Fibroblast of peridontal ligament (primary cell): ENCODE results near the gene PLXNB3.
"Not testable (repeated sequence)": the region's sequence is repeated elsewhere in the genome, so short reads cannot be mapped to it uniquely, and the experiment has no call there.

Source experiments
- DNase-seq: peaks from one replicate; pipeline ENCODE4 v3.0.0-alpha.2; 2010; ENCODE audit errors: extremely low read depth

PLXNB3 gene

GRCh38 chrX:153732401-153732800 lies 31.6 kb upstream of the PLXNB3 start:
- DNase-seq: no peak

DNA sequence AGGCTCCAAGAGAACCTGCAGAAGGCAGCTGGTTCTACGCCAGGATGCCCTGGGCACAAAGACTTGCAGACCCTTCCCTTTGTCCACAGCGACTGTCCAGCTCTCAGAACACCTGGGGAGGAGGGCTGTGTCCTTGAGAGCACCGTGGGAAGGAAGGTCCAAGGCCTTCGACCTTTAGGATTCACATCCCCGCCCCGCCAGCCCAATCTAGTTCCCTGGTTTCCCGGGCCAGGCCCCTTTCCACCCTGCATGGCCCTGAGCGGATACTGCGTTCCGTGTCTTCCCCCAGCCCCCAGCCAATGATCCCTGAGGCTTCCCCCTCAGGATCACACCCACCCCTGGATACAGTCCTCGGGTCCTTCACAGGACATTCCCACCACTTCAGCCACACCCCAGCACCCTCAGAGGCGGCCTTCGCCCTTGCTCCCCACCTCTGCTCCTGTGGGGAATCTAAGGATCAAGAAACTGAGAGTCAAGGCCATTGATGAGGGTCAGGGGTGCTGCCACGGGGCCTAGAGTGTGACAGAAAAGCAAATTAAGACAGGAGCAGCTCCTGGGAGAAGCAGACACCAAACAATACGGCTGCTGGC lies 30.3 kb upstream of the PLXNB3 start:
- no peak for DNase-seq

GRCh38 chrX:153734871-153735270 lies 29.2 kb upstream of the PLXNB3 start:
- DNase-seq: no peak

GRCh38 chrX:153735274-153735673 lies 28.8 kb upstream of the PLXNB3 start:
- DNase-seq: no peak

DNA sequence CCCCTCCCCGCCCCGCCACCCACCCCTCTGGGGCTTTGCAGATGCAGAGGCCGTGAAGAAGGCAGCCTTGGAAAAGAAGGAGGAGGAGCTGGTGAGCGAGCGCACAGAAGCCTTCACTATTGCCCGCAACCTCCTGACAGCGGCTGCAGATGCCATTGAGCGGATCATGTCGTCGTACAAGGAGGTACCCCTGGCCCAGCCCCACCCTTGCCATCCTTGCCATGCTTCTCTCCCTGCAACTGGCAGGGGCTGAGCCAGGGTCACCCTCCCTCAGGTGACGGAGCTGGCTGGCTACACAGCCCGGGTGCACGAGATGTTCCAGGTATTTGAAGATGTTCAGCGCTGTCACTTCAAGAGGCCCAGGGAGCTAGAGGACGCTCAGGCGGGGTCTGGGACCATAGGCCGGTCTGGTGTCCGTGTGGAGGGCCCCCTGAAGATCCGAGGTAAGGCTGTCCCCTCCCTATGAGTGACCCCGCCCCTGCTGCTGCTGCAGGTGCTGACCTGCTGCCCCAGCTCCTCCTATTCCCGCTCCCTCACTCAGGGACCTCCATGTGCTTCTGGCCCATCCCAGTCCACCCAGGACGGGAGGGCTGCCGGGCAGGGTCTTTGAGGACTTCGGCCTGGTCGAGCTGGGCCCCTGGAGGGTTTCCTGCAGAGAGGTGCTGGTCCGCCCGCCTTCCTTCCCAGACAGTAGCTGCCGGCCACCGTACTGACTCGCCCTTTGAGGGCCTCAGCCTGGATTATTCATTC lies 27.8 kb upstream of the PLXNB3 start:
- DNase-seq: no peak

DNA sequence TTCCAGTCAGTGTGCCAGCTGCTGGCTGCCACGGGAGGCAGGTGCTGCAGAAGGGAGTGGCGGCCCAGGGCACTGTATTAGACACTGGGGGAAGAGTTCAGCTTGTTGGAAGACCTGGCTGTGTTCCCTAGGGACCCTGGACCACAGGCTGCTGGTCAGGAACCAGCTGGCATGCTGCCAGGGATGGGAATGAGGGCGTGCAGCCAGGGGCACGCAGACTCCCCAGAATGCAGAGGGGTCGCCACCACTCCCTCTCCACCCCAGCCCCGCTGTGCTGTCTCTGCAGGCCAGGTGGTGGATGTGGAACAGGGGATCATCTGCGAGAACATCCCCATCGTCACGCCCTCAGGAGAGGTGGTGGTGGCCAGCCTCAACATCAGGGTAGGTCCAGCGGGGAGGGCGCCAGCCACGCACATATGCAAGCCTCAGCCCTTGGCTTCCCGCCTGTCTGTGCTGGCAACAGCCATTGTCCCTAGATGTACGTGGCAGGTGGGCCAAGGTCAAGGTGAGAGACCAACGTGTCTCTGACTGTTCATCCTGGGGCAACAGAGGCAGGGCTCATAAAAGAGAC lies 27.1 kb upstream of the PLXNB3 start:
- no peak for DNase-seq

GRCh38 chrX:153738056-153738605 lies 25.9 kb upstream of the PLXNB3 start:
- no peak for DNase-seq

GRCh38 chrX:153739754-153740486 lies 24.1 kb upstream of the PLXNB3 start:
- DNase-seq: no peak

GRCh38 chrX:153740631-153741222 lies 23.3 kb upstream of the PLXNB3 start:
- no peak for DNase-seq

GRCh38 chrX:153741446-153741845 lies 22.6 kb upstream of the PLXNB3 start:
- no peak for DNase-seq

DNA sequence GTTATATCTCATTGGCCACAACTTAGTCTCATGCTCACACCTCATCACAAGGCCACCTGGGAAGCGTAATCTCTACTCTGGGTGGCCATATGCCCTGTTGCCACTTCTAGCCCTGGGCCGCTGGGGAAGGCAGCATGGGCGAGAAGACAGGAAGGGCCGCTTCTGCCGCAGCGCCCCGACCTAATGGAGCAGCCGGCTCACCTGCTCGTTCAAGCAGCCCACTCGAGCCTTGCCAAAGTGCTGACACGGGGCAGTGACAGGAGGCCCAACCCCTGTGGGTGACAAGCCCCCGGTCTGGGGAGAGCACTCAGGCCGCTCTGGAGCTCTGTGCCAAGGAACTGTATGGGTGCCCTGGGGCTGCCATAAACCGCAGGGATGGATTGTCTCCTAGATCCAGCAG lies 21.9 kb upstream of the PLXNB3 start:
- DNase-seq: not testable (repeated sequence)

DNA sequence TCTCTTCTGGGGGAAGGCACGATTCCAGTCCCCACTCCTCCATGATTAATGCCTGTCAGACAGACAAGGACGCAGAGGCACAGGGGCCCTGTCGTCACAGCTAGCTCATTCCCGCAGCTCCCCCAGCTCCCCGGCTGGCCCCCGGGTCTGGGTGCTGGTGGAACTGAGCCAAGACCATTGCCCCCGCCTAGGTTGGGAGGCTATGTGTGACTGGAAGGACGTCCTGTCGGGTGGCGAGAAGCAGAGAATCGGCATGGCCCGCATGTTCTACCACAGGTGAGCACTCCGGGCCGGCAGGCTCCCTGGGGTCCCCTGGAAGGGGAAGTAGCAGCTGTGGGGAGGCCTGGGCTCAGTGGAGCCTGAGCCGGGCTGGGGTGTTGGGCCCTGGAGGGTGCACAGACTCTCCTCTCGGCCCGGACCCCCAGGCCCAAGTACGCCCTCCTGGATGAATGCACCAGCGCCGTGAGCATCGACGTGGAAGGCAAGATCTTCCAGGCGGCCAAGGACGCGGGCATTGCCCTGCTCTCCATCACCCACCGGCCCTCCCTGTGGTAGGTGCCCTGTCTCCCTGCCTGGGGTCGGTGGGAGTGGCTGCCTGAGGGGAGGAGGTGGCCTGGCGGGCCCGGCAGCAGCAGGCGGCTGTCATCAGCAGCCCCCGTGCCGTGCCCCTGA lies 21.1 kb upstream of the PLXNB3 start:
- not testable (repeated sequence) for DNase-seq

GRCh38 chrX:153743468-153744209 lies 20.4 kb upstream of the PLXNB3 start:
- DNase-seq: peak; percentile 24

GRCh38 chrX:153744210-153745066 lies 19.6 kb upstream of the PLXNB3 start:
- DNase-seq: no peak

GRCh38 chrX:153745067-153745433 lies 19.0 kb upstream of the PLXNB3 start:
- DNase-seq: not testable (repeated sequence)

- no peak for DNase-seq
Measured at GRCh38 chrX:153746359-153746758, 17.7 kb upstream of the PLXNB3 start.

- DNase-seq: not testable (repeated sequence)
Measured at GRCh38 chrX:153746991-153747390, 17.1 kb upstream of the PLXNB3 start.

DNA sequence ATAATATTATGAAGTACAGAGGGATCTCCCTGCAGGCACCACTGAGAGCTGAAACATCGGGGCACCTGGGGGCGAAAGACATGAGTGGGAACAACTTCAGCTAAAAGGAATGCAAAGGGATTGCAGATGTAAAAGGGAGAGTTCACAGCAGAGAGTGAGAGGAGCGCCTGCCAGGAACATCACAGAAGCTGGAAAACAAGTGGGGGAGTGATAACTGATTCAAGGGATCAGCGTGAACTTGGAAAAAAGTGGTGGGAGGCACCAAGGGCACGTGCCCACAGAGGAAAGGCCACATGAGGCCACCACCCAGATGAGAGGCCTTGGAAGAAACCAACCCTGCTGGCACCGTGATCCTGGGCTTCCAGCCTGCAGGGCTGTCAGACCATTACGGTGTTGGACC lies 15.0 kb upstream of the PLXNB3 start:
- DNase-seq: not testable (repeated sequence)

DNA sequence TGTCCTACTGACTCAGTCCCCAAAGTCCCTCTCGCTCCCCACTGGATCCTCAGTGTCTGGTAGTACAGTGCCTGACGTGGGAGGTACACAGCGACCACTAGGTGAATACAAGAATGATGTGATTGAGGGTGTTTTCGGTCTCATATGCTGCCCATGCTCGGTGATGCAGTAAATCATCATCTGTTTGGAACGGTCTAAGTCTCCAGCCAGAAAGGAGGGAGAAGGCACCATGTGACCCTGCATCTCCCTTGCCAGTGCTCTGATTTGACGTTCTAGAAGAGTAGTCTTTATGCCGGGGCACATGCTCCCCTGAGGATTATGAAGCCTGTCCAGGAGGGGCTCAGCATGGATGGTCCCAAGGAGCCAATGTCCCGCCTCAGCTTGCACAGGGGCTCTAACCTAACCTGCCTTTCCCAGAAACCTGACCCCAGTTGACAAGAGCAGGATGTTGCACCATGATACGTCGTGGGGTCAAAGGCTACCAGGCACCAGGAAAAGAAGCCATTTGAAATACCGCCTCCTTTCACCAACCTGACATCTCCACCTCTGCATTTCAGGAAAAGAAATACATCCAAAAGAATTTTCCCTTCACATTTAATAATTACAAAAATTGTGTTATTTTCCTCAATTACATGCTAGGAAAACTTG lies 13.8 kb upstream of the PLXNB3 start:
- DNase-seq: no peak
